Measurements from ENCODE around the gene TTLL10. TPM values are rescaled to one million over a fixed set of nuclear protein-coding genes. Genes with fewer than 3 reads are reported as not detected.

Gene TTLL10
- total and polyA plus RNA-seq, 4 donors: not detected

DNA sequence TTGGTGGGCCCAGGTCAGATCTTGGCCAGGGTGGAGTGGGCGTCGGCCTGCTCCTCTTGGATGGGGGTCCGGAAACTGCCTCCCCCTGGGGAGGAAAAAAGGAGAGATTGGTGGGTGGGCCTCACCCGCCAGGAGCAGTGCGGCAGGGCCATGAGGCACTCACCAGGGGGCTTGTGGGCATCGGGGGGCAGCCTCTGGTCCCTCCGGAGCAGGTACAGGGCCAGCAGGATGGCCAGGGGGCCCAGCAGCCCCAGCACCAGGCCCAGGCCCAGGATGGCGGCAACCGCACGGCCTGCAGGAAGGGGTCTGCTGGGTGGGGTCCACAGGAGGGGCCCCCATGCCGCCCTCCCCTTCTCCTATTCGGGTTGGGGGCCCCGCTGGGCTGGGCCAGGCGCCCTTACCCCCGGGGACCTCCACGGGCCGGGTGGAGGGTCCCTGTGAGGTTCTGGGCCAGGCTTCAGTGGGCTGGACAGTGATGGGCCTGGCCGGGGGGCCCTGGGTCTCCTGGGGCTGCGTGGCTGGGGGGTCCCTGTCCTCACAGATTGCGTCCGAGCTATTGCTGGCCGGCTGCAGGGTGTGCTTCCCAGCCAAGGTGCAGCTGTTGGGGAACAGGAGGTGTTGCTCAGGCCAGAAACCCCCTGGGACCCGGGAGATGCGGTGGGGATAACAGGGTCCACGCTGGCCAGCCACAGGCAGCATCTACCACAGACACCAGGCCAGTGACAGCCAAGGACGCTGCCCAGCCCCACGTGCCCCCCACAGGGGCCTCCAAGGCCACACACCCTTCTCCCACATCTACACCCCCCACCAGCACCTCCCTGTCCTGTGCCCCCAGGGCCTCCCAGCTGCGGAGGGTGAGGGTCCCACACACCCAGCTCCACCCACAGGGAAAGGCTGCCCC, 38.1 kb downstream of the TTLL10 start:
- WGBS: 91% methylated on average over 28 of the region's 28 CpGs
- Histone ChIP-seq H3K27ac (ENCODE audit: low read depth in 1 of 2, low read length in 2 of 2) (no peak overlapping the region), H3K27me3 (ENCODE audit: control insufficient read depth in 4 of 4, insufficient read depth in 4 of 4, low read length in 3 of 4) (peaks cover 0 to 2% (median 0%) of the 10 kb centered on the region in 4 donors), H3K36me3 (ENCODE audit: control insufficient read depth in 4 of 4, insufficient read depth in 3 of 4, low read depth in 1 of 4, low read length in 3 of 4) (peaks cover 0 to 8% (median 2%) of the 10 kb centered on the region in 4 donors), H3K9ac (ENCODE audit: low read depth in 1 of 2, low read length in 2 of 2) (no peak overlapping the region), H3K9me3 (ENCODE audit: control insufficient read depth in 4 of 4, low read length in 3 of 4) (no peaks in the 10 kb centered on the region), H3K4me3 (ENCODE audit: low read depth in 1 of 3, low read length in 3 of 3) (no peak overlapping the region), H3K4me1 (ENCODE audit: control insufficient read depth in 4 of 4, insufficient read depth in 4 of 4, low read length in 3 of 4) (peaks cover 0 to 8% (median 0%) of the 10 kb centered on the region in 4 donors)
- DNase-seq (ENCODE audit: low spot score): no peak
- TF ChIP-seq HNF4A (conservative IDR thresholded peaks at IDR 0.05) (no peak), FOXA1 (IDR thresholded peaks at IDR 0.05) (no peak), TAF1 (conservative IDR thresholded peaks at IDR 0.05) (no peak), GABPA (IDR thresholded peaks at IDR 0.05 in 1 of 2, conservative IDR thresholded peaks at IDR 0.05 in 1 of 2) (no peak), RXRA (IDR thresholded peaks at IDR 0.05) (no peak), NR2F2 (IDR thresholded peaks at IDR 0.05) (no peak), EGR1 (IDR thresholded peaks at IDR 0.05; ENCODE audit: low read depth in 2 of 2) (no peak)
- TF ChIP-seq, protein P1, sequence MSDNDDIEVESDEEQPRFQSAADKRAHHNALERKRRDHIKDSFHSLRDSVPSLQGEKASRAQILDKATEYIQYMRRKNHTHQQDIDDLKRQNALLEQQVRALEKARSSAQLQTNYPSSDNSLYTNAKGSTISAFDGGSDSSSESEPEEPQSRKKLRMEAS (IDR thresholded peaks at IDR 0.05): no peak
- TF ChIP-seq, protein P2, sequence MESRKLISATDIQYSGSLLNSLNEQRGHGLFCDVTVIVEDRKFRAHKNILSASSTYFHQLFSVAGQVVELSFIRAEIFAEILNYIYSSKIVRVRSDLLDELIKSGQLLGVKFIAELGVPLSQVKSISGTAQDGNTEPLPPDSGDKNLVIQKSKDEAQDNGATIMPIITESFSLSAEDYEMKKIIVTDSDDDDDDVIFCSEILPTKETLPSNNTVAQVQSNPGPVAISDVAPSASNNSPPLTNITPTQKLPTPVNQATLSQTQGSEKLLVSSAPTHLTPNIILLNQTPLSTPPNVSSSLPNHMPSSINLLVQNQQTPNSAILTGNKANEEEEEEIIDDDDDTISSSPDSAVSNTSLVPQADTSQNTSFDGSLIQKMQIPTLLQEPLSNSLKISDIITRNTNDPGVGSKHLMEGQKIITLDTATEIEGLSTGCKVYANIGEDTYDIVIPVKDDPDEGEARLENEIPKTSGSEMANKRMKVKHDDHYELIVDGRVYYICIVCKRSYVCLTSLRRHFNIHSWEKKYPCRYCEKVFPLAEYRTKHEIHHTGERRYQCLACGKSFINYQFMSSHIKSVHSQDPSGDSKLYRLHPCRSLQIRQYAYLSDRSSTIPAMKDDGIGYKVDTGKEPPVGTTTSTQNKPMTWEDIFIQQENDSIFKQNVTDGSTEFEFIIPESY (IDR thresholded peaks at IDR 0.05): no peak

DNA sequence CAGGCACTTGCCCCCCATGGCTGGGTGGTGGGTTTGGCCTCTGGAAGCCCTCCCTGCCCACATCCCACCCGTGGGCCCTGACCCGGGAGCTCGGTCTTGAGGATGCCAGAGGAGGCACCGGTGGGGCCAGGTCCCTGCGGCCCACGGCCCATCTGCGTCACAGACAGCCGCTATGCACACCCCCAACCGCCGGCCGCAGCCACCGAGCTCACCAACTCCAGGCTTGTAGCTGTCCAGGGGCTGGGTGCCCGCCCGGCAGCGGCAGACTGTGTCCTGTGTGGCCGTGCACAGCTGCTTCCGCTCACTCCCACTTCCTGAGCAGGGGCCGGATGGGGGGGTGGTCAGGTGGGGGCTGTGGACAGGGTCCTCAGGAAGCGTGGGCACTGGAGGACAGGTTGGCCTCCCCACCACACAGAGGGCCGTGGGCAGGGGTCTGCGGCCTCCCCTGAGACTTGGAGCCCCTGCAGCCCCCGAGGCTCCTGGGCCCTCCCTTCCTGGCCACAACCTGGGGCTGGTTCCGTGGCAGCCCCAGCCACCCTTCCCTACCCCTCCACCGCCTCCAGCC, 39.2 kb downstream of the TTLL10 start:
- peak overlapping the region in 1 of 3 donors; percentile 9 for H3K4me3 ChIP-seq (ENCODE audit: low read depth in 1 of 3, low read length in 3 of 3)
- H3K27ac ChIP-seq (ENCODE audit: low read depth in 1 of 2, low read length in 2 of 2): no peak overlapping the region
- no peaks in the 10 kb centered on the region for H3K9me3 ChIP-seq (ENCODE audit: control insufficient read depth in 4 of 4, low read length in 3 of 4)
- 66% methylated on average over 24 of the region's 24 CpGs for WGBS
- peaks cover 0 to 17% (median 8%) of the 10 kb centered on the region in 4 donors for H3K36me3 ChIP-seq (ENCODE audit: control insufficient read depth in 4 of 4, insufficient read depth in 3 of 4, low read depth in 1 of 4, low read length in 3 of 4)
- DNase-seq (ENCODE audit: low spot score): no peak
- peaks cover 0 to 8% (median 0%) of the 10 kb centered on the region in 4 donors for H3K4me1 ChIP-seq (ENCODE audit: control insufficient read depth in 4 of 4, insufficient read depth in 4 of 4, low read length in 3 of 4)
- no peak overlapping the region for H3K9ac ChIP-seq (ENCODE audit: low read depth in 1 of 2, low read length in 2 of 2)
- peak in 1 of 2 donors; percentile 18 for TF ChIP-seq RAD21 (IDR thresholded peaks at IDR 0.05)
- TF ChIP-seq, protein P3, sequence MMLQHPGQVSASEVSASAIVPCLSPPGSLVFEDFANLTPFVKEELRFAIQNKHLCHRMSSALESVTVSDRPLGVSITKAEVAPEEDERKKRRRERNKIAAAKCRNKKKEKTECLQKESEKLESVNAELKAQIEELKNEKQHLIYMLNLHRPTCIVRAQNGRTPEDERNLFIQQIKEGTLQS (IDR thresholded peaks at IDR 0.05): no peak
- TF ChIP-seq, protein P1 (IDR thresholded peaks at IDR 0.05): no peak
- H3K27me3 ChIP-seq (ENCODE audit: control insufficient read depth in 4 of 4, insufficient read depth in 4 of 4, low read length in 3 of 4): no peaks in the 10 kb centered on the region

All from liver (tissue), 9 donors.